Hematopoietic multipotent progenitor cell treated with erythropoietin and hydrocortisone succinate and interleukin-3 and kit ligand, for 4 days (in vitro differentiated cells): ENCODE measurements around the gene LMNA.
"Not testable (repeated sequence)": the region's sequence is repeated elsewhere in the genome, so short reads cannot be mapped to it uniquely, and the experiment has no call there.

Source experiments
- DNase-seq: peaks from one replicate; pipeline ENCODE4 v3.0.0-alpha.2; 2015

Gene LMNA

GRCh38 chr1:156122519-156123355, 8.2 kb downstream of the LMNA start:
- no peak for DNase-seq

DNA sequence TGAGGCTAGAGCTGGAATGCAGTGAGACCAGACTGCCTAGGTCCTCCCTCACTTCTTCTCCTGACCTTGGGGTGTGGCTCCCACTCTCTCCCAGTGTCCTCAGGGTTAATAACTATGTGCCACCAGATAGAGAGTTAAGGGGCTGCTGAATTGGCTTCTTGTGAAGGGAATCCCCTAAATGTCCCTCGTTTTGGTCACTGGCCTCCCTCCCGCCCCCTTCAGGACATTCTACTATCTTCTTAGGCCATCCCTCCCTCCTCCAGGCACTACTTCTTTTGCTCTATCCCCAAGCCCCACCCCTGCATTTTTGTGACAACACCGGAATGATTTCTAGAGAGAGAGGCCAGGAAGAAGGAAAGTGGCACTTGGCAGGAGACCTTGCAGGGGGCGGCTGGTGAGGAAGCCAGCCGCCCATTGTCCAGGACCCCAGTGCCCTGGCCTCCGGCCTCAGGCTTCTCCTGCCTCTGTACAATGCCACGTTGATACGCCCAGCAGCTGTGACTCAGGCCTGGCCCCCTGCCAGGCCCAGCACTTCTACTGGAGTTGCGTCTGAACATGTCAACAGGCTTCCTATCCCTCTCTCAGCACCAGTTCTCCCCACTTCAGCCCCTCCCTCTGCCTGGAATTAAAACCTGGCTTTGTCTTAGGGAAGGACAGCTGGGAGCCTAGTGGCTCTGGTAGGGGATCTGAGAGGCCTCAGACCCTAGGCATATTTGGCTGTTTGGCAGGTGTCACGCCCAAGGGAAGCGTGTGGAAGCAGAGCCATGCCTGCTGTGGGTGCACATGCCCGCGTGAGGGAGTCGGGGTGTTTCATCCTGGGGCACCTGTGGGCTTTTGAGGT, 9.1 kb downstream of the LMNA start:
- peak; percentile 94 for DNase-seq

DNA sequence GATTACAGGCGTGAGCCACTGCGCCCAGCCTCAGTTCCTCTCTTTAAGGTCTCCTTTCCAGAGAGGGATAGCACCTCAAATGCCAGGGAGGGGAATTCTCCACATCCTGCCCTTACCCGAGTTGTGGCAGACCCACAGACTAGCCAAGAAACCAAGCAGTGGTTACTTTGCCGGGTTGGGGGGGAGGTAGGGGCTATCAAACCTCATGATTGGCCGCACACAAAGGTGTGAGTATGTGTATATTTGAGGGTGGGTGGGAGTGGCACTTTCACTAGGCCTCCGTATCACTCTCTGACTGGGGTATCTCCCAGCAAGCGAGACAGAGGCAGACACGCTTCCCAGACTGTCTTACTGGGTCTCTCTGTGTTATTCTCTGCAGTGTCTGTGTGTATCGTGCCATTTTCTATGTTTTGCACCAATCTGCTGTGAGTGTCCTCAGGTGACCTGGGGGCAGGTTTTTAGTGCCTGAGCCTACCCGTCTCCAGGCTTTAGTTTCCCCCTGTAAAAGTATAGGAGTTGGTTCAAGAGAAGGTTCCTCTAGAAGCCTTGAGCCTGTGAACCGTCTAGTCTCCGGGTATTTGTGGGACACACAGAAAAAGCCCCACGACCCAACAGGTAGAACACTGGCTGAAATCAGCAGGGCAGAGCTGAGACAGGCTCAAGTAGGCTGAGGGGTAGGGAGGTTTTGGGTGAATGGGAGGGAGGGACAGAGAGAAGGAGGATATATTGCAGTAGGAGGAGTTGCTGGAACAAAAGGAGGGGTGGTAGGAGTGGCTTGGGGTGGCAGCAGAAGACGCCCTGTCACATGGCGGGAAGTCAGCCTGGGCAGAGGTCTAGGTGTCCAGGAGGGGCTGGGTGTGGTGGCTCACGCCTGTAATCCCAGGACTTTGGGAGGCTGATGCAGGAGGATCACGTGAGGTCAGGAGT, 10.3 kb downstream of the LMNA start:
- DNase-seq = peak; percentile 85

GRCh38 chr1:156125544-156125943, 11.0 kb downstream of the LMNA start:
- DNase-seq = not testable (repeated sequence)

- DNase-seq = peak; percentile 98
These were observed 11.6 kb downstream of the LMNA start for GRCh38 chr1:156126043-156126629.

- DNase-seq = peak; percentile 98
These were observed 12.4 kb downstream of the LMNA start for GRCh38 chr1:156126630-156127534.

- DNase-seq = no peak
These were observed 13.8 kb downstream of the LMNA start for GRCh38 chr1:156128308-156128653.

- DNase-seq = no peak
These were observed 14.4 kb downstream of the LMNA start for GRCh38 chr1:156128654-156129597.

GRCh38 chr1:156129687-156130577, 15.4 kb downstream of the LMNA start:
- peak; percentile 84 for DNase-seq

GRCh38 chr1:156130578-156130942, 16.0 kb downstream of the LMNA start:
- DNase-seq = no peak

DNA sequence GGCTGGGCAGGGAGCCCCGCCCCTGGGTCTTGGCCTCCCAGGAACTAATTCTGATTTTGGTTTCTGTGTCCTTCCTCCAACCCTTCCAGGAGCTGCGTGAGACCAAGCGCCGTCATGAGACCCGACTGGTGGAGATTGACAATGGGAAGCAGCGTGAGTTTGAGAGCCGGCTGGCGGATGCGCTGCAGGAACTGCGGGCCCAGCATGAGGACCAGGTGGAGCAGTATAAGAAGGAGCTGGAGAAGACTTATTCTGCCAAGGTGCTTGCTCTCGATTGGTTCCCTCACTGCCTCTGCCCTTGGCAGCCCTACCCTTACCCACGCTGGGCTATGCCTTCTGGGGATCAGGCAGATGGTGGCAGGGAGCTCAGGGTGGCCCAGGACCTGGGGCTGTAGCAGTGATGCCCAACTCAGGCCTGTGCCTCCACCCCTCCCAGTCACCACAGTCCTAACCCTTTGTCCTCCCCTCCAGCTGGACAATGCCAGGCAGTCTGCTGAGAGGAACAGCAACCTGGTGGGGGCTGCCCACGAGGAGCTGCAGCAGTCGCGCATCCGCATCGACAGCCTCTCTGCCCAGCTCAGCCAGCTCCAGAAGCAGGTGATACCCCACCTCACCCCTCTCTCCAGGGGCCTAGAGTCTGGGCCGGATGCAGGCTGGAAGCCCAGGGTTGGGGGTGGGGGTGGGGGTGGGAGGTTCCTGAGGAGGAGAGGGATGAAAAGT, 20.4 kb downstream of the LMNA start:
- no peak for DNase-seq

DNA sequence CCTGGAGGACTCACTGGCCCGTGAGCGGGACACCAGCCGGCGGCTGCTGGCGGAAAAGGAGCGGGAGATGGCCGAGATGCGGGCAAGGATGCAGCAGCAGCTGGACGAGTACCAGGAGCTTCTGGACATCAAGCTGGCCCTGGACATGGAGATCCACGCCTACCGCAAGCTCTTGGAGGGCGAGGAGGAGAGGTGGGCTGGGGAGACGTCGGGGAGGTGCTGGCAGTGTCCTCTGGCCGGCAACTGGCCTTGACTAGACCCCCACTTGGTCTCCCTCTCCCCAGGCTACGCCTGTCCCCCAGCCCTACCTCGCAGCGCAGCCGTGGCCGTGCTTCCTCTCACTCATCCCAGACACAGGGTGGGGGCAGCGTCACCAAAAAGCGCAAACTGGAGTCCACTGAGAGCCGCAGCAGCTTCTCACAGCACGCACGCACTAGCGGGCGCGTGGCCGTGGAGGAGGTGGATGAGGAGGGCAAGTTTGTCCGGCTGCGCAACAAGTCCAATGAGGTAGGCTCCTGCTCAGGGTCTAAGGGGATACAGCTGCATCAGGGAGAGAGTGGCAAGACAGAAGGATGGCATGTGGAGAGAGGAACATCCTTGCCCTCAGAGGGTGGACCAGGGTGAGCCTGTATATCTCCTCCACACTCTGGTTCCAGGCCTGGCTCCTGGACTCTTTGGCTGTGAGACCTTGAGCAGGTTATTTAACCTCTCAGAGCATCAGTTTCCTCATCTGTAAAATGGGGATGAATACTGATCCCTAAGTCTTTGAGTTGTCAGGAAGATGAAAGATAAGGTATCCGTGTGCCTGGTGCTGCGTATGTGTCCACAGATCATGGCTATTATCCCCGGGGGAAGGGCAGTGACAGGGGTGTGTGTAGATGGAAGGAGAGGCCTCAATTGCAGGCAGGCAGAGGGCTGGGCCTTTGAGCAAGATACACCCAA, 21.7 kb downstream of the LMNA start:
- DNase-seq = no peak

DNA sequence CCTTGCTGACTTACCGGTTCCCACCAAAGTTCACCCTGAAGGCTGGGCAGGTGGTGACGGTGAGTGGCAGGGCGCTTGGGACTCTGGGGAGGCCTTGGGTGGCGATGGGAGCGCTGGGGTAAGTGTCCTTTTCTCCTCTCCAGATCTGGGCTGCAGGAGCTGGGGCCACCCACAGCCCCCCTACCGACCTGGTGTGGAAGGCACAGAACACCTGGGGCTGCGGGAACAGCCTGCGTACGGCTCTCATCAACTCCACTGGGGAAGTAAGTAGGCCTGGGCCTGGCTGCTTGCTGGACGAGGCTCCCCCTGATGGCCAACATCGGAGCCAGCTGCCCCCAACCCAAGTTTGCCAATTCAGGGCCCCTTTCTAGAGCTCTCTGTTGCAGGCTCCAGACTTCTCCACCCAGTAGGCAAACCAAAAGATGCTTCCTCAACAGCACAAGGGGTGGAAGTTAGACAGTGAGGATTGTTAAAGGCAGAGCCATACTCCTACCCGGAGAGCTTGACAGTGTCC, 22.5 kb downstream of the LMNA start:
- DNase-seq = no peak

- DNase-seq = no peak
These were observed 24.0 kb downstream of the LMNA start for GRCh38 chr1:156138458-156138867.

- DNase-seq = peak; percentile 57
These were observed 26.6 kb downstream of the LMNA start for GRCh38 chr1:156140879-156141707.
